Measurements from ENCODE around the gene MRRF. TPM values are rescaled to one million over a fixed set of nuclear protein-coding genes. Genes with fewer than 3 reads are reported as not detected.

Gene MRRF
- total RNA-seq, 3 donors from 2014 or later, result 46.5 to 65.2 (median 62.4) TPM

DNA sequence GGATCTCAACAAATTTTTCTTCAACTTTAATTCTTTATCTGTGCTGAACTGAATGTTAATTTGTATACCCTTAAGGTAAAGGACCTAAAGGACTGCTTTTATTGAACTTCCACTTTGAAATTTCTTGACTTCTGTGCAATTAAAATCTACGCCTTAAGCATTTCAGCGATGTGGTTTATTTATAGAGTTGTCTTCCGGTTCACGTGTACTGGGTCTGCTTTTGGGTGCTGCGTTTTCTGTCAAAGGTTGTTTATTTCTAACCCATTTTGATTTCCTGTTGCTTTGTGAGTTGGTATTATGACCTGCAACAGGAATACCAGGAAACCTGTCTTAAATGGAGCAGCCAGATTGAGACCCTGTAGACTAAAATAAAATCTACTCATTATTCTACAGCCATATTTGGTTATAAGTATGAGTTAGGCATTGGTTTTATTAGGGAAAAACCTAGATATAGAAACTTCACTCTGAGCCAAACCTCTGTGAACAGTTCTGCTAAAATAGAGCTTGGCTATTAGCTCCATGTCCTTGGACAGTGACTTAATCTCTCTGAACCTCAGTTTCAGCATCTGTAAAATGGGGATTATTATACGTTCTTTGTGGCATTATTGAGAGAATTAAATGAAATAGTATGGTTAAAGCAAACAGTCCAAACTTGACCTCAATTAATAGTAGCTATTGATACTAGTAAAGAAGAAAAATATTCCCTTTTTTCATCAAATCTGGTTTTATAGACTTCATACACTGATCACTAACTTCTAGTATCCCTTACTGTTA lies 3.5 kb downstream of the MRRF start:
- H3K9me3 ChIP-seq, result no peaks in the 10 kb centered on the region
- TF ChIP-seq, protein P1, sequence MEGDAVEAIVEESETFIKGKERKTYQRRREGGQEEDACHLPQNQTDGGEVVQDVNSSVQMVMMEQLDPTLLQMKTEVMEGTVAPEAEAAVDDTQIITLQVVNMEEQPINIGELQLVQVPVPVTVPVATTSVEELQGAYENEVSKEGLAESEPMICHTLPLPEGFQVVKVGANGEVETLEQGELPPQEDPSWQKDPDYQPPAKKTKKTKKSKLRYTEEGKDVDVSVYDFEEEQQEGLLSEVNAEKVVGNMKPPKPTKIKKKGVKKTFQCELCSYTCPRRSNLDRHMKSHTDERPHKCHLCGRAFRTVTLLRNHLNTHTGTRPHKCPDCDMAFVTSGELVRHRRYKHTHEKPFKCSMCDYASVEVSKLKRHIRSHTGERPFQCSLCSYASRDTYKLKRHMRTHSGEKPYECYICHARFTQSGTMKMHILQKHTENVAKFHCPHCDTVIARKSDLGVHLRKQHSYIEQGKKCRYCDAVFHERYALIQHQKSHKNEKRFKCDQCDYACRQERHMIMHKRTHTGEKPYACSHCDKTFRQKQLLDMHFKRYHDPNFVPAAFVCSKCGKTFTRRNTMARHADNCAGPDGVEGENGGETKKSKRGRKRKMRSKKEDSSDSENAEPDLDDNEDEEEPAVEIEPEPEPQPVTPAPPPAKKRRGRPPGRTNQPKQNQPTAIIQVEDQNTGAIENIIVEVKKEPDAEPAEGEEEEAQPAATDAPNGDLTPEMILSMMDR (IDR thresholded peaks at IDR 0.05), result no peak
- no peak for DNase-seq
- peaks cover 13% of the 10 kb centered on the region for H3K4me1 ChIP-seq (ENCODE audit: low read depth)
- ATAC-seq, result no peak
- H3K4me3 ChIP-seq, result no peak overlapping the region
- intact Hi-C loops (cut with DNase I, micrococcal nuclease), result no loop called here
- H3K36me3 ChIP-seq (ENCODE audit: low read depth), result peaks cover 4% of the 10 kb centered on the region

DNA sequence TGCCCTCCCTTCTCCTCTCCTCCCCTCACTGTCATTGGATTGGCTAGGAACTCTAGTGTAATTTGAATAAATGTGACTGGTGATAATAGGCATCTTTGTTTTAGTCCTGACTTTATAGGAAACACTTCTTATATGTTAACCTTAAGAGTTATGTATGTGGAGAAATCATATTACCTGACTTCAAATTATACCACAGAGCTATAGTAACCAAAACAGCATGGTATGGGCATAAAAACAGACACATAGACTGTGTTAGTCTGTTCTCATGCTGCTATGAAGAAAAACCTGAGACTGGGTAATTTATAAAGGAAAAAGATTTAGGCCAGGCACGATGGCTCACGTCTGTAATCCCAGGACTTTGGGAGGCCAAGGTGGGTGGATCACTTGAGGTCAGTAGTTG lies 9.4 kb downstream of the MRRF start:
- Histone ChIP-seq H3K36me3 (ENCODE audit: low read depth) (peaks cover 4% of the 10 kb centered on the region), H3K4me1 (ENCODE audit: low read depth) (no peaks in the 10 kb centered on the region), H3K9me3 (peaks cover 13% of the 10 kb centered on the region), H3K4me3 (no peak overlapping the region)
- TF ChIP-seq, protein P1 (IDR thresholded peaks at IDR 0.05), result no peak
- DNase-seq, result no peak
- intact Hi-C loops (cut with DNase I, micrococcal nuclease), result no loop called here
- no peak for ATAC-seq

DNA sequence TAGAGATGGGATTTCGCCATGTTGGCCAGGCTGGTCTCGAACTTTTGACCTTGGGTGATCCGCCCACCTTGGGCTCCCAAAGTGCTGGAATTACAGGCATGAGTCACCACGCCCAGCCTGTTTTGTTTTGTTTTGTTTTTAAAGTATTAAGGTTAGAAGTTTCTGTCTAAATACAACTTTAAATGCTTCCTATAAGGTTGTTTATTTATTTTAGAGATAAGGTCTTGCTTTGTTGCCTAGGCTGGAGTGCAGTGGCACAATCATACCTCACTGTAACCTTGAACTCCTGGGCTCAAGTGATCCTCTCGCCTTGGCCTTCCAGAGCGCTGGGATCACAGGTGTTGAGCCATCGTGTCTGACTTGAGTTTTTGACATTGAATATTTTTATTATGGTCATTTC lies 11.4 kb downstream of the MRRF start:
- peaks cover 7% of the 10 kb centered on the region for H3K36me3 ChIP-seq (ENCODE audit: low read depth)
- no peaks in the 10 kb centered on the region for H3K4me1 ChIP-seq (ENCODE audit: low read depth)
- intact Hi-C loops (cut with DNase I, micrococcal nuclease), result no loop called here
- DNase-seq, result no peak
- TF ChIP-seq, protein P1 (IDR thresholded peaks at IDR 0.05), result no peak
- ATAC-seq, result no peak
- peaks cover 13% of the 10 kb centered on the region for H3K9me3 ChIP-seq
- H3K4me3 ChIP-seq, result no peak overlapping the region

DNA sequence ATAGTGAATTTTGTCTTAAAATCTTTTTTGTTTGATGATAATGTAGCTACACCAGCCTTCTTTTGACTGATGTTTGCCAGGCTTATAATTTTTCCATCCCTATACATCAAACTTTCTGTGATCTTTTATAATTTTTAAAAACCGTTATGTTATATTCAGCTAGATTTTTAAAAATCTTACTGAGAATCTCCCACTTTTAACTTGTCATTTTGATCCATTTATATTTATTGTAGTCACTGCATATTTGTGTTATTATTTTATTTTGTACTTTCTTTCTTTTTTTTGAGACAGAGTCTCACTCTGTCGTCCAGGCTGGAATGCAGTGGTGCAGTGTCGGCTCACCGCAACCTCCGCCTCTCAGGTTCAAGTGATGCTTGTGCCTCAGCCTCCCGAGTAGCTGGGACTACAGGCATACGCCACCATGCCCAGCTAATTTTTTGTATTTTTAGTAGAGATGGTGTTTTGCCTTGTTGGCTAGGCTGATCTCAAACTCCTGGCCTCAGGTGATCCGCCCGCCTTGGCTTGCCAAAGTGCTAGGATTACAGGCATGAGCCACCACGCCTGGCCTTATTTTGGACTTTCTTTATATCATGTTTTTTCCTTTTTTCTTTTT lies 12.7 kb downstream of the MRRF start:
- Histone ChIP-seq H3K9me3 (peaks cover 13% of the 10 kb centered on the region), H3K4me1 (ENCODE audit: low read depth) (no peaks in the 10 kb centered on the region), H3K4me3 (no peak overlapping the region), H3K36me3 (ENCODE audit: low read depth) (peaks cover 8% of the 10 kb centered on the region)
- ATAC-seq (no peak), DNase-seq (no peak)
- TF ChIP-seq, protein P1 (IDR thresholded peaks at IDR 0.05), result no peak
- intact Hi-C loops (cut with DNase I, micrococcal nuclease), result no loop called here

DNA sequence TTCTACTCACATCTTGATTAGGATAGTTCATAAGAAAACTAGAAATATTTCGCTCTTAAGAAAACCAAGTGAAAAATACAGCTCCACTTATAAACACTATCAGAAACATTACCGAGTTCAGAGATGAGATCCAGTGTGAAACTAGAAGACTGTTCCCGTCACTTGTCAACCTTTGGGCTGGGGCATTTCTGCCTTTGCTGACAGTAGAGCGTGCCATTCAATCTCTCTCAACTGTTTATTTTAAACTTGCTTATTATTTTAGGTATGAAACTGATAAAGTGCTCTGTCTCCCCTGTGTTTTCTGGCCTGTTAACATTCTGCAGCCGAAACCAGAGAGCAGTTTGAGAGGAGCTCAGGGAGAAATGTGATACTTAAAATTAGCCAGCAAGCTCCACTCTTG lies 16.7 kb downstream of the MRRF start:
- Histone ChIP-seq H3K9me3 (peaks cover 13% of the 10 kb centered on the region), H3K4me1 (ENCODE audit: low read depth) (no peaks in the 10 kb centered on the region), H3K4me3 (no peak overlapping the region), H3K36me3 (ENCODE audit: low read depth) (peaks cover 8% of the 10 kb centered on the region)
- intact Hi-C loops (cut with DNase I, micrococcal nuclease), result loop anchor here in 1 of 2 donors (10.0 kb wide), 1 partner anchor 57 kb away; the partner anchor contains the start of gene LHX6
- ATAC-seq (no peak), DNase-seq (no peak)
- TF ChIP-seq, protein P1 (IDR thresholded peaks at IDR 0.05), result no peak
